ENCODE measurements around the gene NCOA3.

NCOA3 gene

GRCh38 chr20:47598911-47599744 is 97.4 kb downstream of the NCOA3 start:
- no peak for DNase-seq (ENCODE audit: low spot score)

DNA sequence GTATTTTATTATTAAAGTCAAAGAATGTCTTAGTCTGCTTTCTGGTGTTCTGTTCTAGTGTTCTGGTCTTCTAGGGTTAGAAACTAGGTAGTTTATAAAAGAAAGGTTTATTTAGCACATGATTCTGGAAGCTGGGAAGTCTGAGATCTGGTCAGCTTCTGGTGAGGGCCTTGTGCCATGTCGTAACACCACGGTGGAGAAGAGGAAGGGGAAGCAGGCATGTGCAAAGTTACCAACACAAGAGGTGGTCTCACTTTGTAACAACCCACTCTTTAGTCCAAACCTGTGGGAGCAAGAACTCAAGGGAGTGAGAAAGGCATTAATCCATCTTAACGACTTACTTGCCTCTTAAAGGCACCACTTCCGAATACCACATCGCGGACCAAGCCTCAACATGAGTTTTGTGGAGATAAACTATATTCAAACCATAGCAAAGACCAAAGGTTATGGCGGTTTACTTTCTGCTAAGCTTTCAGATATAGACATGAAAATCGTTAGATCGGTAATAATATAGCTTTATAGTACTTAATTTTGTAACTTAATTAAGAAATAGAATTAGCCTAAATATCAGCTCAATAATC is 99.4 kb downstream of the NCOA3 start:
- DNase-seq (ENCODE audit: low spot score), result no peak

DNA sequence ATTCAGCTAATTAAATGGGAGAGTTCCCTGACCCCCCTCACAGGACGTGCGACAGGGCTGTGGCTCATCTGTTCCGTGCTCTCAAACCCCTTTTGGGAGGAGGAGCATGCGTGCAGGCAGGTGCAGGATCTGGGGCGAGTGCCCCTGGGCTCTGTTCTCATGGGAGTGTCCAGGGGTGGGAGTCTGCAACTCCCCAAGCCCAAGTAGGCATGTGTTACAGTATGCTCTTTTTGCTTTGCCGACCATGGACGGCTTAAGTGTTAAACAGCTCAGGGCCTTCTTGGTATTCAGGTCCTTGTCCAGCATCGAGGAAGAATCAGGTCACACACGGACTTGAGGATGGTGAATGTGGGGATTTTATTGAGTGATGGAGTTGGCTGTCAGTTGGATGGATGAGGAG is 101.6 kb downstream of the NCOA3 start:
- no peak for DNase-seq (ENCODE audit: low spot score)

GRCh38 chr20:47605673-47606413 is 104.2 kb downstream of the NCOA3 start:
- no peak for DNase-seq (ENCODE audit: low spot score)

DNA sequence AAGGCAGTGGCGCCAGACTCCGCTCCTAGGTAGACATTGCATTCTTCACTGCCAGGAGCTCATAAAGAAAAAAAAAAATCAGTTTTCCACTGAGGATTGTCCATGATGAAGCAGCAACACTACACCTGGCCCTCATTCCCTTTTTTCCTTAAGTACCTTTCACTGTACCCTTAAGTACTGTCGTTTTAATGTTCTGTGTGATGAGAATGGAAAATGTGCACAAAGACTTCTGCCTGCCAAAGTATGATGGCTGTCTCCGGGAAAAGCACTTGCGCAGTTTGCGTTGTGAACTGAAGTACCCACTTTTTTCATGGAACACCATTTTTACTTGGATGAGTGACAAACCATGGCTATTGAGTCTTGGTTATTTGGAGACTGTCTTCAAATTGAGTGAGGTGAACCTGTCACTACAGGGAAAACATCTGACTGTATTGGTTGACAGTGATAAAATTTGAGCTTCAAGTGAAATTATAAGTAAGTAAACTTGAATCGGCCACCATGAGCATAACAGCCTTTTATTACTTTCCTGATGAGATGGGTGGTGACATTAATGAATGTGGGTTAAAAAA is 104.8 kb downstream of the NCOA3 start:
- DNase-seq (ENCODE audit: low spot score), result no peak

- no peak for DNase-seq (ENCODE audit: low spot score)
Measured at GRCh38 chr20:47606983-47607613, 105.4 kb downstream of the NCOA3 start.

- no peak for DNase-seq (ENCODE audit: low spot score)
Measured at GRCh38 chr20:47609001-47609400, 107.3 kb downstream of the NCOA3 start.

DNA sequence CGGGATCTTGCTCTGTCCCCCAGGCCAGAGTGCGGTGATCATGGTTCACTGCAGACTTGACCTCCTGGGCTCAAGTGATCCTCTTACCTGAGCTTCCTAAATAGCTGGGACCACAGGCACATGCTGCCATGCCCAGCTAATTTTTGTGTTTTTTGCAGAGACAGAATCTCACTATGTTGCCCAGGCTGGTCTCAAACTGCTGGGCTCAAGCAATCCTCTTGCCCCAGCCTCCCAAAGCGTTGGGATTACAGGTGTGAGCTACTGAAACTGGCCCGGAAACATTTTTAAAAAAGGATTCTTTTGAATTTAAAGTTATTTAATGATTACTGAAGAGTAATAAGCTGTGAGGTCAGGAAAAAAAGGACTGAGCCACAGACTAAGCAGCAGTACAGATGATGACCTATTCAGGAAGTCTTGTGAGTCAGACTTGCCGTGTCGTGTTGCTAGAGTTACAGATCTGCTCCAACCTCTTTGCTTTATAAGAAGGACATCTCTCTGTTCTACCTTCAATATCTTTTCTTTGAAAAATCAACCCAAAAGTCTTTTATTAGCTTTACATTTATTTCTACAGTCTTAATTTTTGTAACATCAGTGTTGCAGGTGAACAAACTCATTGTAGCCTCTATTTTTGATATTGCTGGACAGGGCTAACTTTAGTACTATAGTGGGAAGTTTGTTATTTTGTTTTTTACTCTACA is 108.7 kb downstream of the NCOA3 start:
- no peak for DNase-seq (ENCODE audit: low spot score)

GRCh38 chr20:47610945-47611250 is 109.2 kb downstream of the NCOA3 start:
- no peak for DNase-seq (ENCODE audit: low spot score)

DNA sequence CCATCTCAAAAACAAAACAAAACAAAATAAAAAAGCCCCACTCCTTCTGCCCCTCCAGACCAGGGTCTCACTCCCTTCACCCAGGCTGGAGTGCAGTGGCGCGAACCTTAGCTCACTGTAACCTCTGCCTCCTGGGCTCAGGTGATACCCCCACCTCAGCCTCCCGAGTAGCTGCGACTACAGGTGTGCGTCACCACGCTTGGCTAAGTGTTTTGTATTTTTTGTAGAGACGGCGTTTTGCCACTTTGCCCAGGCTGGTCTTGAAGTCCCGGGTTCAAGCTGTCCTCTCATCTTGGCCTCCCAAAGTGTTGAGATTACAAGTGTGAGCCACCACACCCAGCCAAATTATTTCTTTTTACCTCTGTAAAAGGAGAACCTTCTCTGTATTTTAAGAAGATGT is 110.1 kb downstream of the NCOA3 start:
- DNase-seq (ENCODE audit: low spot score), result no peak

GRCh38 chr20:47612670-47613069 is 111.0 kb downstream of the NCOA3 start:
- DNase-seq (ENCODE audit: low spot score), result no peak

GRCh38 chr20:47614703-47615309 is 113.1 kb downstream of the NCOA3 start:
- DNase-seq (ENCODE audit: low spot score), result no peak

GRCh38 chr20:47618479-47618878 is 116.8 kb downstream of the NCOA3 start:
- DNase-seq (ENCODE audit: low spot score), result no peak

- peak; percentile 30 for DNase-seq (ENCODE audit: low spot score)
Measured at GRCh38 chr20:47620808-47621805, 119.4 kb downstream of the NCOA3 start.

- no peak for DNase-seq (ENCODE audit: low spot score)
Measured at GRCh38 chr20:47622118-47622665, 120.5 kb downstream of the NCOA3 start.

- no peak for DNase-seq (ENCODE audit: low spot score)
Measured at GRCh38 chr20:47623206-47623605, 121.5 kb downstream of the NCOA3 start.

DNA sequence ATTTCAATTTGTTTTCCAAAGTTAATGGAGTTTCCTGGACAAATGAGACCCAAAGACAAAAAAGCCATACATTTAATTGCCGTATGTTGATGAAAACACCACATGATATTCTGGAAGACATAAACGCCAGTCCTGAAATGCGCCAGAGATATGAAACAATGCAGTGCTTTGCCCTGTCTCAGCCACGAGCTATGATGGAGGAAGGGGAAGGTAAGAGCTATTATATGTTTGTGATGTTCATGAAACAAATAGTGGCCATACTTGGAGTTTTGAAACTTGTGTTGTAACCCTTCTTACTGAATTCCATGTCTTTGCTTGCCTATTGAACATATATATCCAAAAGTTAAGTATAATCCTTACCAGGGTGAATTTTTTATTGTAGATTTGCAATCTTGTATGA is 125.9 kb downstream of the NCOA3 start:
- DNase-seq (ENCODE audit: low spot score), result no peak

DNA sequence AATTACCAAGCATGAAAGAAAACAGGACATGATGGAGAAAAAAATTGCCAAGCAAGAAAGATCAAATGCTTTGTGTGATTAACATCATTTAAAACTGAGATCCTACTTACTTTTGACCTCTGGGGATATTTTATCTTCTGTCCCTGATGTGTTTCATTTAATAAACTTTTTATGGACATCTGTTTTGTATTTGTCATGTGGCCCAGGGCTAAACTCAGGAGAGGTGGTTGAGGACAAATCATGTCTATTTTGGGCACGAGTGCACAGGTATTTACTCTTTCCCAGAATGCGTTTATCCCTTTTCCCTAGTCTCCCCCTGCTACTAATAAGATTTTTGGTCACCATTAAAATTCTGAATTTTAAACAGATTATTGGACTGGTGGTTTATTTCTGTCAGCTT is 128.2 kb downstream of the NCOA3 start:
- no peak for DNase-seq (ENCODE audit: low spot score)

- DNase-seq (ENCODE audit: low spot score), result no peak
Measured at GRCh38 chr20:47631078-47631477, 129.4 kb downstream of the NCOA3 start.

GRCh38 chr20:47635256-47635655 is 133.6 kb downstream of the NCOA3 start:
- no peak for DNase-seq (ENCODE audit: low spot score)

All from germinal center (tissue), 1 donor.